Upper lobe of right lung (tissue), 1 donor: ENCODE results near the gene SYS1. TPM values are rescaled to one million over a fixed set of nuclear protein-coding genes. Genes with fewer than 3 reads are reported as not detected.
A peak's percentile ranks its signal among the peaks of the same experiment; 100 is the strongest.

Experiments
- ATAC-seq: fragments of 200-7000 bp; cut with Tn5 transposase; one replicate; pipeline ENCODE4 v1.9.1; 2020; ENCODE audit warnings: mild to moderate bottlenecking, moderate library complexity
- DNase-seq: peaks from one replicate; pipeline ENCODE4 v3.0.0-alpha.2; 2020
- H3K27ac ChIP-seq: fragments of 200-600 bp; one replicate; pipeline ENCODE4 v1.8.0; 2022
- H3K27me3 ChIP-seq: fragments of 200-600 bp; one replicate; pipeline ENCODE4 v1.8.0; 2022; ENCODE audit warnings: mild to moderate bottlenecking
- H3K36me3 ChIP-seq: fragments of 200-600 bp; one replicate; pipeline ENCODE4 v1.8.0; 2022
- H3K4me1 ChIP-seq: fragments of 200-600 bp; one replicate; pipeline ENCODE4 v1.8.0; 2022
- H3K4me3 ChIP-seq: fragments of 200-600 bp; one replicate; pipeline ENCODE4 v1.8.0; 2022; ENCODE audit warnings: mild to moderate bottlenecking
- H3K9me3 ChIP-seq: fragments of 200-600 bp; one replicate; pipeline ENCODE4 v1.8.0; 2022
- CTCF ChIP-seq: fragments of 200-600 bp; IDR thresholded peaks from one replicate; pipeline ENCODE4 v1.8.0; 2022; ENCODE audit warnings: antibody characterized with exemption
- intact Hi-C: fragments of 100-400 bp; cut with DNase I; formaldehyde crosslinking; loops from one replicate; pipeline ENCODE4 v1.11.0; 2022
- total RNA-seq: library from RNA; stranded (reverse); fragmentation: NEBNext Ultra II Directional; extraction: Animal tissue kit (Norgen Biotek cat#: 25700); gene quantifications from one replicate; pipeline ENCODE4 v1.2.1, GENCODE V29; 2021
- donor health status: DM: no; HTN: yes; CAD: no; lungs with severe emphysema.

SYS1 gene
- total RNA-seq, 1 donor from 2014 or later: 46.5 TPM

GRCh38 chr20:45391559-45391958 lies 28.6 kb downstream of the SYS1 start:
- DNase-seq: no peak
- intact Hi-C loops: no loop called here
- H3K4me1 ChIP-seq: no peaks in the 10 kb centered on the region
- H3K27ac ChIP-seq: no peak overlapping the region
- H3K9me3 ChIP-seq: no peaks in the 10 kb centered on the region
- no peak for TF ChIP-seq CTCF
- H3K4me3 ChIP-seq: no peak overlapping the region
- ATAC-seq: no peak
- no peaks in the 10 kb centered on the region for H3K36me3 ChIP-seq
- no peaks in the 10 kb centered on the region for H3K27me3 ChIP-seq

- ATAC-seq (no peak), DNase-seq (no peak)
- H3K4me3 ChIP-seq: no peak overlapping the region
- H3K4me1 ChIP-seq: no peaks in the 10 kb centered on the region
- no peaks in the 10 kb centered on the region for H3K9me3 ChIP-seq
- H3K27ac ChIP-seq: no peak overlapping the region
- intact Hi-C loops: no loop called here
- no peaks in the 10 kb centered on the region for H3K36me3 ChIP-seq
- no peaks in the 10 kb centered on the region for H3K27me3 ChIP-seq
- TF ChIP-seq CTCF: peak; percentile 14
These were observed 29.8 kb downstream of the SYS1 start for GRCh38 chr20:45392733-45393132.

- TF ChIP-seq CTCF: no peak
- H3K36me3 ChIP-seq: no peaks in the 10 kb centered on the region
- no peak for ATAC-seq
- H3K27ac ChIP-seq: no peak overlapping the region
- intact Hi-C loops: no loop called here
- no peaks in the 10 kb centered on the region for H3K27me3 ChIP-seq
- no peak overlapping the region for H3K4me3 ChIP-seq
- DNase-seq: no peak
- no peaks in the 10 kb centered on the region for H3K4me1 ChIP-seq
- no peaks in the 10 kb centered on the region for H3K9me3 ChIP-seq
These were observed 31.5 kb downstream of the SYS1 start for GRCh38 chr20:45394221-45395113.

GRCh38 chr20:45395114-45395415 lies 32.1 kb downstream of the SYS1 start:
- H3K27ac ChIP-seq: no peak overlapping the region
- TF ChIP-seq CTCF: no peak
- DNase-seq (no peak), ATAC-seq (peak; percentile 24)
- no peaks in the 10 kb centered on the region for H3K36me3 ChIP-seq
- no peak overlapping the region for H3K4me3 ChIP-seq
- no peaks in the 10 kb centered on the region for H3K27me3 ChIP-seq
- H3K4me1 ChIP-seq: no peaks in the 10 kb centered on the region
- no peaks in the 10 kb centered on the region for H3K9me3 ChIP-seq
- intact Hi-C loops: no loop called here

- Histone ChIP-seq H3K9me3 (no peaks in the 10 kb centered on the region), H3K4me3 (no peak overlapping the region), H3K27me3 (no peaks in the 10 kb centered on the region), H3K27ac (no peak overlapping the region), H3K36me3 (no peaks in the 10 kb centered on the region), H3K4me1 (no peaks in the 10 kb centered on the region)
- no peak for TF ChIP-seq CTCF
- DNase-seq (no peak), ATAC-seq (no peak)
- intact Hi-C loops: no loop called here
These were observed 36.1 kb downstream of the SYS1 start for GRCh38 chr20:45399018-45399417.
